K562 treated with DMSO at 1 percent for 48 hours (cell line): ENCODE measurements around the gene PPDPF. TPM values are rescaled to one million over a fixed set of nuclear protein-coding genes. Genes with fewer than 3 reads are reported as not detected.

Source experiments
- total RNA-seq: library from RNA; unstranded; fragments of 300-600 nt; gene quantifications from 2 replicates; pipeline ENCODE4 v1.2.3, GENCODE V29; 2022; ENCODE audit warnings: low replicate concordance; ENCODE audit errors: extremely low read depth

The PPDPF gene, protein sequence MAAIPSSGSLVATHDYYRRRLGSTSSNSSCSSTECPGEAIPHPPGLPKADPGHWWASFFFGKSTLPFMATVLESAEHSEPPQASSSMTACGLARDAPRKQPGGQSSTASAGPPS
- total RNA-seq = not detected in 2 replicates

GRCh38 chr20:63520504-63520933, at the start of gene PPDPF:
Gene PPDPF (plus strand): TSS chr20:63520765. CDS start chr20:63521309, 544 bp downstream.

GRCh38 chr20:63471981-63472831, 48.4 kb upstream of the PPDPF start, which contains the start of gene KCNQ2:
Gene KCNQ2 (minus strand): TSS chr20:63472655. CDS start chr20:63472463, 192 bp downstream.

GRCh38 chr20:63498960-63499337, 21.6 kb upstream of the PPDPF start, which contains the start of gene EEF1A2:
Gene EEF1A2 (minus strand): TSS chr20:63499083. CDS start chr20:63497763, 1,320 bp downstream.

GRCh38 chr20:63536997-63537524, 16.5 kb downstream of the PPDPF start, which contains the start of gene PTK6:
Gene PTK6 (minus strand): TSS chr20:63537376. CDS start chr20:63537314, 62 bp downstream.

DNA sequence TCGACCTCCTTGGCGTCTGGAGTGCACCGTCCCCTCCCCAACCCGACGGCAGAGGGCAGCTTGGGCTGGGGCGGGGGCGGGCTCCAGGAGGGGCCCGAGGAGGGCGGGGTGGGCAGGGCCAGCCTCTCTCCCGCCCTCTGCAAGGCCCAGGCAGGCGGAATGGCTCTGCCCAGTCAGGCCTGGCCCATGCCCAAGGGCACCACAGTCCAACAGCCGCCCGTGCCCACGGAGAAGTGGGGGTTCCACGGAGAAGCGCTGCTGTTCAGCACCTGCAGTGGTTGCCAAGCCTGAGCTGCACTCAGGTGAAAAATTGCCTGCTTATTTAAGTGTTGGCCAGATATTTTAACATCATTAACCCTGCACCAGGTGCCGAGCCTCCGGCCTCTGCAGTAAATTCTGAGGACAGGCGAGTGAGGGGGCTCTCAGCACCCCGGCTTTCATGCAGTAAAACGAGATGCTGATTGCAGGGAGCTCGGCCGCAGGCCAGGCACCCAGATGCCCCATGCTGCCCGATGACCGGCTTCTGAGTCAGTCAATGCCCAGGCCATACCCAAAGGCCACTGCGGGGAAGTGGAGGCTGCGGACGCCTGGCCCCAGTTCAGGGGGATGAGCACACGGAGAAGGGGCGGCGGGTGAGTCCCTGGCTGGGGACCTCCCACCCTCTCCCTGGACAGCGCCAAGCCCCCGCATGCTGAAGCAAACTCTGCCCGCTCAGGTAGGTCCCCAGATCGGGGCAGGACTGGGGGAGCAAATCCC, 27.3 kb downstream of the PPDPF start, which contains the start of gene SRMS:
Gene SRMS, minus strand, starts transcription at position 25 of the 756 bp plus-strand sequence. CDS start 286 bp downstream, outside the sequence.

DNA sequence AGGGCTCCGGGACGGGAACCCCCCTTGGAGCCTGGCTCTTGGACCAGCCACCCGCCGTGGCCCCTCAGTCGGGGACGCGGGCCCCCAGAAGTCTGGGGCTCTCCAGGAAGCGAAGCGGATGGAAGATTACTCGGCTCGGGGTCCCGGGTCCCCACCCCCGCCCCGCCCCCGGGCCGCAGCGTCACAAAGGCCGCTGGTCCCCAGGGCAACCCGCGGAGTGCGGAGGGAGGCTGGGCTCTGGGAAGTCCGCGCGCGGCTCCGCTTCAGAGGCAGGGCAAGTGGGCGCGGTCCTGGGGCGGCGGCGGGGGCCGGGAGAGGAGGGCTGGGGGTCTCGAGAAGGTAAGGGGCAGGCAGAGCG, 33.3 kb downstream of the PPDPF start, which contains the start of gene FNDC11:
Gene FNDC11, plus strand, starts transcription at position 227 of the 358 bp plus-strand sequence. CDS start 1,505 bp downstream, outside the sequence.

Other genes starting within 250 kb of the PPDPF start
- gene ARFGAP1, start 248.0 kb upstream of the PPDPF start, total RNA-seq = 409 TPM in 1 of 2 replicates, not detected in the other
- gene COL20A1, start 227.6 kb upstream of the PPDPF start, total RNA-seq = not detected in 2 replicates
- not detected in 2 replicates for gene CHRNA4, start 159.4 kb upstream of the PPDPF start, total RNA-seq
- not detected in 2 replicates for gene KCNQ2, start 48.1 kb upstream of the PPDPF start, total RNA-seq
- gene EEF1A2, start 21.7 kb upstream of the PPDPF start, total RNA-seq = not detected in 2 replicates
- not detected in 2 replicates for gene PTK6, start 16.6 kb downstream of the PPDPF start, total RNA-seq
- gene SRMS, start 27.0 kb downstream of the PPDPF start, total RNA-seq = not detected in 2 replicates
- not detected in 2 replicates for gene FNDC11, start 33.4 kb downstream of the PPDPF start, total RNA-seq
- gene HELZ2, start 53.5 kb downstream of the PPDPF start, total RNA-seq = 57.1 TPM in 1 of 2 replicates, not detected in the other
- not detected in 2 replicates for gene GMEB2, start 106.3 kb downstream of the PPDPF start, total RNA-seq
- gene STMN3, start 132.7 kb downstream of the PPDPF start, total RNA-seq = not detected in 2 replicates
- gene RTEL1, start 137.5 kb downstream of the PPDPF start, total RNA-seq = not detected in 2 replicates
- gene TNFRSF6B, start 175.9 kb downstream of the PPDPF start, total RNA-seq = not detected in 2 replicates
- gene ARFRP1, start 187.2 kb downstream of the PPDPF start, total RNA-seq = not detected in 2 replicates
- gene ZGPAT, start 187.3 kb downstream of the PPDPF start, total RNA-seq = not detected in 2 replicates
- gene LIME1, start 215.9 kb downstream of the PPDPF start, total RNA-seq = not detected in 2 replicates
- not detected in 2 replicates for gene SLC2A4RG, start 219.0 kb downstream of the PPDPF start, total RNA-seq